Measurements from ENCODE around the gene PARD3B.

DNA sequence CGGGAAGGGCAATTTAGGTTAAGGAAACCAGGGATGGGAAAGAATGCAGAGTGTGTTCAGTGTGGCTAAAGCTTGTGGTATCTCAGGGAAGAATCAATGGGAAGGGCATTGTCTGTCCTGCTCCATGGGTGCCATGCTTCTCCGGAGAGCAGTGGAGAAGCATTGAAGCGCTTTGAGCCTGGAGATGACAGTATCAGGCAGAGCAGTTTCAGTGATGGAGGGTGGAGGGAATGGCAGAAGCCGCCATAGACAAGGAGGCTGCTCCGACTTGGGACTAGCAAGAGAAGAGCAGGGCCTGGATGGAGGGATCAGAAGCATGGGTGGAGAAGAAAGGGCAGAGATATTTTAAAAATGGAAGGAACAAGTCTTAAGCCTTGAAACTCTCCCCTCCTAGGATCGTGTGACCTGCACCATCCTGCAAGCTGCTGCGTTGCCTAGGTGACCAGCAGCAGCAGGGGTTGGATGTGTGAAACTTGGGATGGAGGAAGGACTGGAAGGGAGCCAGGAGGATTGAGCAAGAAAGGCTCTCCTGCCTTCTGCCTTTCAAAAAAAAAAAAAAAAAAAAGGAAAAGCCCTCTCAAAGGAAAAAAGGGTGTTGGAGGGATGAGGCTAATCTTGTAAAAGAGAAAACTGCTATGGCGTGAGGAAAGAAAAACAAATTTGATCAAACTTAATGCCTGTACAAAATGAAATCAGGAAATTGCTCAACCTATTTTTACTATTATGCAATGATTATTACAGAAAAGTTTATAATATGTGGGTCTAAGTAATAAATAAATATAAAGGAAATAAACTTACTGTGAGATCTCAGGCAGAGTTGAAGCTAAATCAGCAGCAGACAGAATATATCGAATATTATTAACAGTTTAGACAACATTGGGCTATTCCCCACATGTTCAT lies 643.2 kb downstream of the PARD3B start:
- TF ChIP-seq POLR2A (IDR thresholded peaks at IDR 0.05) (no peak), CTCF (IDR thresholded peaks at IDR 0.05) (no peak)

All from lower leg skin (tissue), 3 donors.